Epithelial cell of proximal tubule (primary cell): ENCODE results near the gene MYO10. TPM values are rescaled to one million over a fixed set of nuclear protein-coding genes. Genes with fewer than 3 reads are reported as not detected.

ENCODE experiments used
- DNase-seq: peaks from one replicate; pipeline ENCODE4 v3.0.0-alpha.2; 2011; ENCODE audit warnings: low read depth
- H3K4me3 ChIP-seq: 2 replicates; pipeline ENCODE4 v1.5.1; 2011; ENCODE audit warnings: low read depth, mild to moderate bottlenecking, low read length
- total RNA-seq: library from RNA; depleted of rRNA; stranded (reverse); fragments of >200 nt; gene quantifications from 2 replicates; pipeline ENCODE4 v1.2.3, GENCODE V29; 2015
- TF ChIP-seq, protein P1 (sequence below): conservative IDR thresholded peaks from 2 replicates; pipeline ENCODE4 v1.5.1; 2012; ENCODE audit warnings: low read depth, mild to moderate bottlenecking, low read length

The MYO10 gene
- total RNA-seq, 1 donor from 2014 or later, result 31.5 TPM

DNA sequence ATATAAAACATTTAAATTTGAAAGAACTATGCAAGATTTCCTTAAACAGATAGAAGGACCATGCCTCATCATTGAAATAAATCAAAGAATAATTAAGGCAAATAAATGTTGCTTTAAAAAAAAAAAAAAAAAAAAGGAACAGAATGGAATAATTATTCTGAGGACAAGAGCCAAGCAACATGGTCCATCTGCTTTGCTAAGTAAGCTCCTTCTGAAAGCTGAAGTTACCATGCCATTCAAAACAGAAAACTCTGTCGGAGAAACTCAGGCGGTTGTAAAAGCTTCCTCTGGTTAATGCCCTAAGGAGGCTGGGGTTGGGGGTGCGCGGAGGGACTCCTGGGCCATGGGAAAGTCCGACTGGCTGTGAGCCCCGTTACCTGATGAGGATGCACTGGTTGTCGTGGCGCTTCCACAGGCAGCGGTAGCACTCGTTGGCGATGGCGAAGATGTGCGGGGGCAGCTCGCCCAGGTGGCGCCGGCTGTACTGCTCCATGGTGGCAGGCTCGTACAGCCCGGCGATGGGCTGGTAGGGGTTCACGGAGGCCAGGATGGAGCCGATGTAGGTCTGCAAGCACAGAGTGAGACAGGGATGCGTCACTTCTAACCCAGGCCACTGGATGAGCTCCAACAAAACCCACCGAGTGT is 141.7 kb downstream of the MYO10 start:
- TF ChIP-seq, protein P1, sequence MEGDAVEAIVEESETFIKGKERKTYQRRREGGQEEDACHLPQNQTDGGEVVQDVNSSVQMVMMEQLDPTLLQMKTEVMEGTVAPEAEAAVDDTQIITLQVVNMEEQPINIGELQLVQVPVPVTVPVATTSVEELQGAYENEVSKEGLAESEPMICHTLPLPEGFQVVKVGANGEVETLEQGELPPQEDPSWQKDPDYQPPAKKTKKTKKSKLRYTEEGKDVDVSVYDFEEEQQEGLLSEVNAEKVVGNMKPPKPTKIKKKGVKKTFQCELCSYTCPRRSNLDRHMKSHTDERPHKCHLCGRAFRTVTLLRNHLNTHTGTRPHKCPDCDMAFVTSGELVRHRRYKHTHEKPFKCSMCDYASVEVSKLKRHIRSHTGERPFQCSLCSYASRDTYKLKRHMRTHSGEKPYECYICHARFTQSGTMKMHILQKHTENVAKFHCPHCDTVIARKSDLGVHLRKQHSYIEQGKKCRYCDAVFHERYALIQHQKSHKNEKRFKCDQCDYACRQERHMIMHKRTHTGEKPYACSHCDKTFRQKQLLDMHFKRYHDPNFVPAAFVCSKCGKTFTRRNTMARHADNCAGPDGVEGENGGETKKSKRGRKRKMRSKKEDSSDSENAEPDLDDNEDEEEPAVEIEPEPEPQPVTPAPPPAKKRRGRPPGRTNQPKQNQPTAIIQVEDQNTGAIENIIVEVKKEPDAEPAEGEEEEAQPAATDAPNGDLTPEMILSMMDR, result no peak
- no peak for DNase-seq
- H3K4me3 ChIP-seq, result no peak overlapping the region

GRCh38 chr5:16792598-16793275 is 143.4 kb downstream of the MYO10 start:
- DNase-seq, result no peak
- TF ChIP-seq, protein P1, result no peak
- H3K4me3 ChIP-seq, result no peak overlapping the region

- DNase-seq, result no peak
- TF ChIP-seq, protein P1, result no peak
- H3K4me3 ChIP-seq, result no peak overlapping the region
These were observed 144.0 kb downstream of the MYO10 start for GRCh38 chr5:16791904-16792597.

GRCh38 chr5:16791036-16791705 is 144.9 kb downstream of the MYO10 start:
- no peak for DNase-seq

GRCh38 chr5:16788957-16789356 is 147.1 kb downstream of the MYO10 start:
- DNase-seq, result no peak
- no peak overlapping the region for H3K4me3 ChIP-seq
- TF ChIP-seq, protein P1, result no peak

More at GRCh38 chr5:16791036-16791705, 144.9 kb downstream of the MYO10 start:
- H3K4me3 ChIP-seq, result no peak overlapping the region
- TF ChIP-seq, protein P1, result peak; percentile 68

GRCh38 chr5:16787278-16787677 is 148.8 kb downstream of the MYO10 start:
- H3K4me3 ChIP-seq, result no peak overlapping the region
- TF ChIP-seq, protein P1, result no peak
- DNase-seq, result no peak
